Gastroesophageal sphincter (tissue), 3 donors: ENCODE data around the gene AQR.

Experiments
- POLR2A ChIP-seq, 2 donors: fragments of 450-650 bp; IDR thresholded peaks; one replicate each; pipeline ENCODE4 v1.6.1; 2017; ENCODE audit warnings: antibody characterized with exemption in 2 of 2, mild to moderate bottlenecking in 2 of 2, moderate library complexity in 1 of 2
- TF ChIP-seq, protein P1 (sequence below), 4 experiments: fragments of 200-600 bp in 2 of 4; fragments of 450-650 bp in 2 of 4; sonication (generic) in 1 of 4; IDR thresholded peaks; one replicate each; pipeline ENCODE4 v1.5.1; 2017 to 2019; ENCODE audit warnings: antibody characterized with exemption in 4 of 4, mild to moderate bottlenecking in 2 of 4, moderate library complexity in 2 of 4

DNA sequence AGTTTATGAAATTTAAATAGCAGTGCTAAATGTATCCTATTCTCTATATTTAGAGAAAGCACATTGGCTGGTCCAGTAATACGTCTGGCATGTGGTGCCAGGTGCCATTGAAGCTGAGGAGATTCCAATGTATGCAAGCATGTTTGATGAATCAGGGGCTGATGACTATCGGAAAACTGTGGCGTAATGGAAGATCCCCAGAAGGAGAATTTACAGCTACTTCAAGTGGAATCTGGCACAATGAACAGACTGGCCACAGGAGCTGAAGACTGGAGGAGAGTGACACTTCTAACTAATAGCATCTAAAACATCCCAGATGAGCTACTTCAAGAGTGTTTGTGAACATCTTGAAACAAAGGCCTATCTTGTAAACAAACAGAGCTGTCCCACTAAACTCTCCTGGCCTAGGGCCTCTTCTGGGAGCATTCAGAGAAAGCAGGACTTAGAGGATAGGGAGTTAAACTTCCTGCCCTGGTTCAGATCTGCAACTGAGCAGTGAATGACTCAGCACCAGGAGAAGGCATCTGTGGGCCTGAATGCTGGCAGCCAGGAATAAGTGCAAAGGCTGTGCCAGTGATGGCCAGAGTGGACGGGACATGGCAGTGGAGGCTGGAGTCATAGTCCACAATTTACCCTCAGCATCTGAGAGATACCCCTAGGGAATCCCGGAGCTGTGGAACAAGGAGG, 159.0 kb downstream of the AQR start:
- TF ChIP-seq POLR2A (IDR thresholded peaks at IDR 0.05), result no peak
- TF ChIP-seq, protein P1, sequence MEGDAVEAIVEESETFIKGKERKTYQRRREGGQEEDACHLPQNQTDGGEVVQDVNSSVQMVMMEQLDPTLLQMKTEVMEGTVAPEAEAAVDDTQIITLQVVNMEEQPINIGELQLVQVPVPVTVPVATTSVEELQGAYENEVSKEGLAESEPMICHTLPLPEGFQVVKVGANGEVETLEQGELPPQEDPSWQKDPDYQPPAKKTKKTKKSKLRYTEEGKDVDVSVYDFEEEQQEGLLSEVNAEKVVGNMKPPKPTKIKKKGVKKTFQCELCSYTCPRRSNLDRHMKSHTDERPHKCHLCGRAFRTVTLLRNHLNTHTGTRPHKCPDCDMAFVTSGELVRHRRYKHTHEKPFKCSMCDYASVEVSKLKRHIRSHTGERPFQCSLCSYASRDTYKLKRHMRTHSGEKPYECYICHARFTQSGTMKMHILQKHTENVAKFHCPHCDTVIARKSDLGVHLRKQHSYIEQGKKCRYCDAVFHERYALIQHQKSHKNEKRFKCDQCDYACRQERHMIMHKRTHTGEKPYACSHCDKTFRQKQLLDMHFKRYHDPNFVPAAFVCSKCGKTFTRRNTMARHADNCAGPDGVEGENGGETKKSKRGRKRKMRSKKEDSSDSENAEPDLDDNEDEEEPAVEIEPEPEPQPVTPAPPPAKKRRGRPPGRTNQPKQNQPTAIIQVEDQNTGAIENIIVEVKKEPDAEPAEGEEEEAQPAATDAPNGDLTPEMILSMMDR (IDR thresholded peaks at IDR 0.05), result no peak
